HL-60 (cell line): ENCODE data around the gene EPYC.

Source experiments
- DNase-seq, 2 experiments: peaks; one replicate each; pipeline ENCODE4 v3.0.0-alpha.2; 2010 to 2020; ENCODE audit warnings: low read depth in 1 of 2, low spot score in 1 of 2
- H3K27ac ChIP-seq: fragments of 250-450 bp; sonication (Bioruptor Pico); replicated peaks from 2 replicates; pipeline ENCODE4 v1.5.1; 2020; ENCODE audit warnings: mild to moderate bottlenecking, moderate library complexity
- H3K27me3 ChIP-seq: fragments of 250-450 bp; sonication (Bioruptor Pico); 2 replicates; pipeline ENCODE4 v1.5.1; 2021; ENCODE audit warnings: mild to moderate bottlenecking, moderate library complexity; ENCODE audit not compliant: insufficient read depth, poor library complexity, severe bottlenecking
- H3K4me3 ChIP-seq: replicated peaks from 2 replicates; pipeline ENCODE4 v1.5.1; 2011; ENCODE audit warnings: mild to moderate bottlenecking, control low read depth, low read length; ENCODE audit not compliant: insufficient read depth
- GABPA ChIP-seq: IDR thresholded peaks from 2 replicates; pipeline ENCODE4 v1.6.1; 2012; ENCODE audit warnings: low read depth
- POLR2AphosphoS5 ChIP-seq: IDR thresholded peaks from 2 replicates; pipeline ENCODE4 v1.6.1; 2012; ENCODE audit warnings: low read depth
- SPI1 ChIP-seq: IDR thresholded peaks from 2 replicates; pipeline ENCODE4 v1.6.1; 2012; ENCODE audit warnings: low read depth, mild to moderate bottlenecking, borderline replicate concordance
- long read RNA-seq: library from polyadenylated mRNA; unstranded; transcript quantifications from one replicate; pipeline ENCODE4 v2.0.0, GENCODE V29; 2020
- TF ChIP-seq, protein P1 (sequence below): IDR thresholded peaks from one replicate; pipeline ENCODE4 v1.5.1; 2011; ENCODE audit warnings: low read length, control low read depth, inconsistent platforms; ENCODE audit not compliant: insufficient read depth
- TF ChIP-seq, protein P2 (sequence below): IDR thresholded peaks from 2 replicates; pipeline ENCODE4 v1.6.1; 2012; ENCODE audit warnings: low read depth; ENCODE audit not compliant: insufficient replicate concordance

The EPYC gene, protein sequence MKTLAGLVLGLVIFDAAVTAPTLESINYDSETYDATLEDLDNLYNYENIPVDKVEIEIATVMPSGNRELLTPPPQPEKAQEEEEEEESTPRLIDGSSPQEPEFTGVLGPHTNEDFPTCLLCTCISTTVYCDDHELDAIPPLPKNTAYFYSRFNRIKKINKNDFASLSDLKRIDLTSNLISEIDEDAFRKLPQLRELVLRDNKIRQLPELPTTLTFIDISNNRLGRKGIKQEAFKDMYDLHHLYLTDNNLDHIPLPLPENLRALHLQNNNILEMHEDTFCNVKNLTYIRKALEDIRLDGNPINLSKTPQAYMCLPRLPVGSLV
- long read RNA-seq = 0 reads

DNA sequence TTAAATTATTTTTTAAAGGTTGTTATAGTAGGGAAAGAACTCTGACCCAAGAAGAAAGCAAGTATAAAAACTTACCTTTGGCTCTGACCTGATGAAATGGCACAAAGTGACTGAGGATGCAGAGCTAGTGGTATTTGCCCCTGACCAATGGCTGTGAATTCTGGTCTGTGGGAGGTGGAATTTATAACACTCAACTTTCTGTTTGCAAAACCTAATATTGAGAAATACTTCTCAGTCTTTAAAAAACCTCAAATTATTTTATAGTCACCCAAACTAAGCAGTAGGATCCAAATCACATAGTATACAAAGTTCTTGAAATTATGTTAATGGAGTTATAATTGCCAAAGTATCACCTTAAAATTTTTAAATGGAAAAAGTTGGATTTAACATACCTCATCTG is at the start of gene EPYC:
Gene EPYC (minus strand): TSS at position 101 of the 400 bp plus-strand sequence. CDS start 2,407 bp downstream, outside the sequence.
- H3K27me3 ChIP-seq = no peaks in the 10 kb centered on the region
- no peak within 1 kb of the TSS for H3K27ac ChIP-seq
- TF ChIP-seq, protein P1, sequence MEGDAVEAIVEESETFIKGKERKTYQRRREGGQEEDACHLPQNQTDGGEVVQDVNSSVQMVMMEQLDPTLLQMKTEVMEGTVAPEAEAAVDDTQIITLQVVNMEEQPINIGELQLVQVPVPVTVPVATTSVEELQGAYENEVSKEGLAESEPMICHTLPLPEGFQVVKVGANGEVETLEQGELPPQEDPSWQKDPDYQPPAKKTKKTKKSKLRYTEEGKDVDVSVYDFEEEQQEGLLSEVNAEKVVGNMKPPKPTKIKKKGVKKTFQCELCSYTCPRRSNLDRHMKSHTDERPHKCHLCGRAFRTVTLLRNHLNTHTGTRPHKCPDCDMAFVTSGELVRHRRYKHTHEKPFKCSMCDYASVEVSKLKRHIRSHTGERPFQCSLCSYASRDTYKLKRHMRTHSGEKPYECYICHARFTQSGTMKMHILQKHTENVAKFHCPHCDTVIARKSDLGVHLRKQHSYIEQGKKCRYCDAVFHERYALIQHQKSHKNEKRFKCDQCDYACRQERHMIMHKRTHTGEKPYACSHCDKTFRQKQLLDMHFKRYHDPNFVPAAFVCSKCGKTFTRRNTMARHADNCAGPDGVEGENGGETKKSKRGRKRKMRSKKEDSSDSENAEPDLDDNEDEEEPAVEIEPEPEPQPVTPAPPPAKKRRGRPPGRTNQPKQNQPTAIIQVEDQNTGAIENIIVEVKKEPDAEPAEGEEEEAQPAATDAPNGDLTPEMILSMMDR = no peak
- TF ChIP-seq GABPA = no peak
- no peak for TF ChIP-seq SPI1
- no peak for TF ChIP-seq POLR2AphosphoS5
- TF ChIP-seq, protein P2, sequence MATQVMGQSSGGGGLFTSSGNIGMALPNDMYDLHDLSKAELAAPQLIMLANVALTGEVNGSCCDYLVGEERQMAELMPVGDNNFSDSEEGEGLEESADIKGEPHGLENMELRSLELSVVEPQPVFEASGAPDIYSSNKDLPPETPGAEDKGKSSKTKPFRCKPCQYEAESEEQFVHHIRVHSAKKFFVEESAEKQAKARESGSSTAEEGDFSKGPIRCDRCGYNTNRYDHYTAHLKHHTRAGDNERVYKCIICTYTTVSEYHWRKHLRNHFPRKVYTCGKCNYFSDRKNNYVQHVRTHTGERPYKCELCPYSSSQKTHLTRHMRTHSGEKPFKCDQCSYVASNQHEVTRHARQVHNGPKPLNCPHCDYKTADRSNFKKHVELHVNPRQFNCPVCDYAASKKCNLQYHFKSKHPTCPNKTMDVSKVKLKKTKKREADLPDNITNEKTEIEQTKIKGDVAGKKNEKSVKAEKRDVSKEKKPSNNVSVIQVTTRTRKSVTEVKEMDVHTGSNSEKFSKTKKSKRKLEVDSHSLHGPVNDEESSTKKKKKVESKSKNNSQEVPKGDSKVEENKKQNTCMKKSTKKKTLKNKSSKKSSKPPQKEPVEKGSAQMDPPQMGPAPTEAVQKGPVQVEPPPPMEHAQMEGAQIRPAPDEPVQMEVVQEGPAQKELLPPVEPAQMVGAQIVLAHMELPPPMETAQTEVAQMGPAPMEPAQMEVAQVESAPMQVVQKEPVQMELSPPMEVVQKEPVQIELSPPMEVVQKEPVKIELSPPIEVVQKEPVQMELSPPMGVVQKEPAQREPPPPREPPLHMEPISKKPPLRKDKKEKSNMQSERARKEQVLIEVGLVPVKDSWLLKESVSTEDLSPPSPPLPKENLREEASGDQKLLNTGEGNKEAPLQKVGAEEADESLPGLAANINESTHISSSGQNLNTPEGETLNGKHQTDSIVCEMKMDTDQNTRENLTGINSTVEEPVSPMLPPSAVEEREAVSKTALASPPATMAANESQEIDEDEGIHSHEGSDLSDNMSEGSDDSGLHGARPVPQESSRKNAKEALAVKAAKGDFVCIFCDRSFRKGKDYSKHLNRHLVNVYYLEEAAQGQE = no peak
- H3K4me3 ChIP-seq = no peak within 1 kb of the TSS
- no peak for DNase-seq

DNA sequence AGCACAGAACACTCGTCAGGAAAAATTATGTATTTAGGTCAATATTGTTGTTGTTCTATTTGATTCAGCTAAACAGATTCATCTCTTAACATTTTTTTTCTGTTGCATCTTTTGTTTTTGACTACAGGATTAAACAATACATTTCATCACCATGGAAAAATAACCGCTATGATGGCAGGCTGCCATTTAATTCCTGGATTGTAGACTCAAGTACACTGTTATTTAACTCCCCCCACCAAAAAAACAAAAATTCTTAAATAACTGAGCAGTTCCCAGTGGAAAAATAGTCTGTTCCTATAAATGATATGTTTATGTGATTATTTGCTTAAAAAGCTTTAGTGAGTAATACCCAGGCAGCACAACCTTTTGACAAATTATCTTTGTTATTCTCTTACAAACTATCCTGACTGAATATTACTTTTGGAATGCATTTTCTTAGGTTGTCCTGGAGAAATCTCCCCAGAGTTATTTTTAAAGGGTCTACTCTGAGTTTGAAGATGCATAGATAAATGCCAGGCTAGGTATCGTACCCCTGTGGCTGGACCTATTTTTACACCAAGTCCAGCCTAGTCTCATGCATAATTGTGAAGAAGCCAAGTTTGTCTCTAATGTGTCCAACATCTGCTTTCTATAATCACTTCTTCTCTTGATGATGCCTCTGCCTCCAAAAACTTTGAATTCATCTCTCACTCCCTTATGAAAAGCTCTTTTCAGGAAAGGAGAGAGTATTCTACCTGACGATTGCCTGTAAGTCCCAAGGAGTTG is 49.4 kb upstream of the EPYC start:
- no peak for TF ChIP-seq GABPA
- TF ChIP-seq SPI1 = no peak
- no peak for TF ChIP-seq POLR2AphosphoS5
- TF ChIP-seq, protein P1 = no peak
- TF ChIP-seq, protein P2 = no peak
- no peak overlapping the region for H3K27ac ChIP-seq
- no peak for DNase-seq
- H3K4me3 ChIP-seq = no peak overlapping the region
- H3K27me3 ChIP-seq = no peaks in the 10 kb centered on the region

DNA sequence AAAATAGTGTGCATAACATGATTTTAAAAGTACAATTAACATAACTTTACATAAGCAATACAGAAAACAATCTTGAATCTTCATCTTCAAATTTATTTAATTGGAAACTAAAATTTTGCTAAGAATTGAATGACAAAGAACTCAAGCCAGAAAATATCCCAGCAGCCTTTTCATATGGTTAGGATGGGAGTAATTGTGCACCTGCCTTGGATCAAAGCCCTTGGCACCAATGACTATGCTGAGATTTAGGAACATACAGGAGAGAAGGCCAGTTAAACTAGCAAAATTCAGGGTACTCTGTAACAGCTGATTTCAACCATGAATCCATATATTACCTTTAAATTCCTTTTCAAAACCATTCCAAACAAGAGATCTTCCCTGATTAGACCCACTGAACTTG is 47.3 kb upstream of the EPYC start:
- TF ChIP-seq POLR2AphosphoS5 = no peak
- TF ChIP-seq, protein P1 = no peak
- TF ChIP-seq, protein P2 = no peak
- no peak for TF ChIP-seq SPI1
- TF ChIP-seq GABPA = no peak
- no peak overlapping the region for H3K4me3 ChIP-seq

More for the DNA sequence above, 47.3 kb upstream of the EPYC start:
- DNase-seq = no peak
- no peak overlapping the region for H3K27ac ChIP-seq
- no peaks in the 10 kb centered on the region for H3K27me3 ChIP-seq
